ENCODE measurements around the gene RASGEF1C.

The RASGEF1C gene

GRCh38 chr5:180159756-180160155 is 49.3 kb downstream of the RASGEF1C start:
- DNase-seq (ENCODE audit: low read depth in 2 of 2) = no peak

DNA sequence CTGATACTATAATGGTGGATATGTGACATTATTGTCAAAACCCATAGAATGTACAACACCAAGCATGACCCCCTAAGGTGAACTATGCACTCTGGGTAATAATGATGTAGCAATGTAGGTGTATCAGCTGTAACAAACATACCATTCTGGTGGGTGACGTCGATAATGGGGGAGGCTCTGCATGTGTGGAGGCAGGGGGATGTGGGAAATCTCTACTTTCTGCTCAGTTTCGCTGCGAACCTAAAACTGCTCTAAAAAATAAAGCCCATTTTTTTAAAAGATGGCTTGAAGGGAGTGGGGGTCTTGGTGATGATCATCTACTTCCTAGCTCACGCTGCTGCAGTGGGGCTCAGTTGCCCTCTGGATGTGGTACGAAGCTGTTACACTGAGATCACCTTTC is 51.1 kb downstream of the RASGEF1C start:
- DNase-seq (ENCODE audit: low read depth in 2 of 2) = no peak

- no peak for DNase-seq (ENCODE audit: low read depth in 2 of 2)
These were observed 52.9 kb downstream of the RASGEF1C start for GRCh38 chr5:180156141-180156540.

GRCh38 chr5:180155365-180155926 is 53.6 kb downstream of the RASGEF1C start:
- no peak for DNase-seq (ENCODE audit: low read depth in 2 of 2)

DNA sequence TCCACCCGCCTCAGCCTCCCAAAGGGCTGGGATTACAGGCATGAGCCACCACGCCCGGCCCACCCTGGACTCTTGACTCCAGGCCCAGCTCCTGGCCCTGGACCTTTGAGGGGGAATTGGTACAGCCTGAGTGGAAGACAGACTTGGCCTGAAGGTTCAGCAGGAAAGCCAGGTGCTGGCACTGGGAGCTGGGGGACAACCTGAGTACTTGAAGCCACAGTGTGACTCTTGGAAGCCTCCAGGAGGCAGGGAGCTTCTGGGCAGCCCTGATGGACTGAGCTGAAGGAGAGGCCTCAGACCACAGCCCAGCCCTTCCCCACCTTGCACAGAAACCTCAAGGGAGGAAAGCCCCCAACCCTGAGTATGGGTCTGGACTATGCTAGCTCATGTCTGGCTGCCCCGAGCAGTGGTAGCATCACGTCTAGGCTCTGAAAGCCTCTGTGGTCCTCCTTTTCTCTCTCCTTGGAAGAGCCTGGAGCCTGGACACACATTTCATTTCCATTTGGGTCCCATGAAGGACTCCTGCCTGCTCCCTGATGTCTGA is 54.1 kb downstream of the RASGEF1C start:
- DNase-seq (ENCODE audit: low read depth in 2 of 2) = no peak

- no peak for DNase-seq (ENCODE audit: low read depth in 2 of 2)
These were observed 55.0 kb downstream of the RASGEF1C start for GRCh38 chr5:180153991-180154390.

DNA sequence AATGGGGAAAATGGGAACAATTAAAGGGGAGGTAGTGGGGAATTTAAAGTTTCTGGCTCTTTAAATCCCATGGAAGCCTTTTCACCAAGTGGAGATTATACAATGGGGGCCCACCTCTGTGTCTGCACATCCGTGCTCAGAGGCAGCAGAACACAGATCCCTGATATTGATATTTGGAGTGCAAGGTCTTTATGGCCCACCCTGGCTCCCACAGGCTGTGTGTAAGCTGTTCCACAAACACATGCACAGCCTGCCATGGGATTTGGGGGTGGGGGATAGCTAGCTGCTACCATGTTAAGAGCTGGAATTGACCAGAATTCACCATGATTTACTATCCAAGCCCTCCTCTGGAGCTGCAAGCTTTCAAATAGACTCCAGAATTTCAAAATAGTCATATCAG is 55.9 kb downstream of the RASGEF1C start:
- DNase-seq (ENCODE audit: low read depth in 2 of 2) = no peak

DNA sequence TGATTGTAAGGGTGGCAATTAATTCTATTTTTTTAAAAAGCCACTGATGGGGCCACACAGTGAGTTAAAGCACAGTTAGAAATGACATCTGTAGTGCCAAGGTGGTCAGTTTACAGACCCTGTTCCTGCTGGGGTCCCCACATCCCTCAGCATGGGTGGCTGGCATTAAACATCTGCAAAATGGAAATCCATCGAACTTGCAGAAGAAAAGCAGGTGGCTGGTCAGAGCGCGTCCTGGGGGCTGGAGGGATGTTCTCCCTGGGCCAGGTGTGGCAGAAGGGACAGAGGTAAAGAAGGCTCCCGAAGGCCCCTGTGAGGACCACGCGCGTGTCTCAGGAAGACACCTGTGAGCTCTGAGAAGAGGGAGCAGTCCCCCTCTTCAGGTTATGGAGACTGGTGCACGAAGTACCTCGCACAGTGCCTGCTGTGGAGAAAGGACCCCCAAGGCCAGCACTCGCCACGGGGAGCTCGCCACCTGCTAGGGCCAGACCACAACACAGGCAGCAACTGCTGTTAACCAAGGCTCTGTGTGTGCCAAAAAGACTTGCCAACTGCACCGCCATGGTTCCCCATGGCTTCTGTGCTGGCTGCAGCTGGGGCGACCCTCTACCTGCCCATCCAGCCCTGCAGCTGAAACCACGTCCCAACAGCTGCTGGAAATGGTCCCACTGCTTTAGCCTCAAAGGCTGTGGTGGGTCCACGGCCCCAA is 65.2 kb downstream of the RASGEF1C start:
- no peak for DNase-seq (ENCODE audit: low read depth in 2 of 2)

DNA sequence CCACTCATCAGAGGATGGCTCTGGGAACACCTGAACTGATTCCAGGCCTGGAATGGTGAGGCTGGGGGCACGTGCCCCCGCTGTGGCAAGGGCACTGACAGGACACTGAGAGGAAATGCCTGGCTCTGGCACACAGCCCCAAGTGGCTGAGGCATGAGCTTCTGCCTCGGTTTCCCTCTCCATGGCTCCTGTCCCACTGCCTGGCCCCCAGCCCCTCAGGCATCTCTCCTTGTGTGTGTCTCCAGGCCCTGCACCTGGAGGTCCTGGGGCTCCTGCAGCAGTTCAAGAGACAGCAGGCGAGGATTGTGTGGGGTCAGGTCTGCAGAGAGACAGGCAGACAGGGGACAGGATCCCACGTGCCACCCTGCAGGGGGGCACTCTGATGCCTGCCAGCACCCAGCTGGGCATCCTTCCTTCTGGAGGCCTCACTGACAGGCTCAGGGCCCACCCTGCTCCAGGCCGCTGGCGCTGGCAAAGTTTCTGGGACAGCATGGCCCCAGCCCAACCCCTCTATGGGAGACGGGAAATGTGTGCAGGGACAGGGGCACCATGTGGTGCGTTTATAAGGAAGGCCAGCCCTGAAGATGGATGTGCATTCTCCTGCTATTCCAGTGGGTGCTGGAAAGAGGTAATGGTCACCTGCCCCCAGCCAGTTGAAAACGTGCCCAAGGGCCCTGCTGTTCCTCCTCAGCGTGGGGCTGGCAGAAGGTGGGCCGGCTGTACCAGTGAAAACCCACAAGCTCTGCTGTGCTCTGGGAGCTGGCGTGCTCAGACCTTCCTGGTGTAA is 66.0 kb downstream of the RASGEF1C start:
- DNase-seq (ENCODE audit: low read depth in 2 of 2) = no peak

- no peak for DNase-seq (ENCODE audit: low read depth in 2 of 2)
These were observed 66.8 kb downstream of the RASGEF1C start for GRCh38 chr5:180142021-180142765.

DNA sequence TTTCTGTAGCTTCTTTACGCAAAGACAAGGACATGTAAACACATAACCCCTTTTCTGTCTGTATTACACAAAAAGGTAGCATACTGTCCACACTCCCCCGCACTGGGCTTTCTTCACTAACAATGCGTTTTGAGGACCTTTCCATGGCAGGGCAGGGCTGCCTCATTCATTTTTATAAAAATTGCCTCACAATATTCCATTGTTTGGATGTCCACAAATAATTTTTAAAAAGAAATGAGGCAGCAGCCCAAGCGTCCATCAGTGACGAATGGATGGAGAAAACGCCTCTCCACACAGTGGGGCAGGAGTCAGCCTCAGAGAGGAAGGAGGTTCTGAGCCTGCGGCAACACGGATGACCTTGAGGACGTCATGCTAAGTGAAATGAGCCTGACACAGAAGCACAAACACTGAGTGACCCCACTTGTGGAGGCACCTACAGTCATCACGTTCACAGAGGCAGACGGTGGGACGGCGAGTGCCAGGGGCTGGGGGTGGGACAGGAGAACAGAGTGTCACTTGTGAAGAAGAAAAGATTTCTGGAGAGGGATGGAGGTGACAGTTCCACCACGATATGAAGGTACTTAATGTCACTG is 67.8 kb downstream of the RASGEF1C start:
- no peak for DNase-seq (ENCODE audit: low read depth in 2 of 2)

DNA sequence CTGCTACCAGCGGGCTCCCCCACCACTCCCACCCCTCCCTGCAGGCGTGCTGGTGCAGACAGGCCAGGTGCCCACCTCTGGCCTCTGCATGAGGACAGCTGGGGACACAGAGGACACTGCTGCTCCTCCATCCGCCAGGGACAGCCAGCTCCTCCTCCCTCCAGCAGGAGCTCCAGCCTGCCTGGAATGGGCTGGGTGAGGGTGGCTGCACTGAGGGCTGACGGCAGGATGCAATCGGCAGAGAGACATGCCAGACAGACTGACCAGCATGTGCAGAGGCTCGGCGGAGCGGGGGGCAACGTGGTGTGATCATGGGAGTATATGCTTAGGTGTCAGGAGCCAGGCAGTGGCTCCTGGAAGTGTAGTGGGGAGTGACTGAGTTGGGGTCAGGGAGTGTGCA is 68.4 kb downstream of the RASGEF1C start:
- DNase-seq (ENCODE audit: low read depth in 2 of 2) = no peak

DNA sequence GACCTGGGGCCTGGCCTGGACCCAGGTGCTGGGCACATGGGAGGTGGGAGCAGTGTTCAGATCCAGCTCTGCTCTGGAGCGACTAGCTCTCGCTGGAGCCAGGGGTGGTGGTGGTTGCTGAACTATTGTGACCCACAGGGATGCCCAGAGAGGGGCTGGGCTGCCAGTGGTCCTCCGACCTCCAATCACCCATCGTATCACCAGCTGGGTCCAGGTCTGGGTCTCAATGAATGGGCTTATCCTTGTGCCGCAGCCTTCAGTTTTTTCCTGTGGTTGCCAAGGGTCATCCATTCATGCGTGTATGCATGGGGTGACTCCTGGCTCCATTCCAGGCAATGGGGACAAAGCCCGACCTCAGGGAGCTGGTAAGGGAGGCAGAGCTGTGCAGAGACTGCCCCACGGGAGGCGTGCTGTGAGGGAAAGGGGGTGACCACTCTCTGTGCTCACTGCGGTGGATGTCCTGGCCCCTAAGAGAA is 68.9 kb downstream of the RASGEF1C start:
- DNase-seq (ENCODE audit: low read depth in 2 of 2) = no peak

- no peak for DNase-seq (ENCODE audit: low read depth in 2 of 2)
These were observed 69.3 kb downstream of the RASGEF1C start for GRCh38 chr5:180139731-180140055.

DNA sequence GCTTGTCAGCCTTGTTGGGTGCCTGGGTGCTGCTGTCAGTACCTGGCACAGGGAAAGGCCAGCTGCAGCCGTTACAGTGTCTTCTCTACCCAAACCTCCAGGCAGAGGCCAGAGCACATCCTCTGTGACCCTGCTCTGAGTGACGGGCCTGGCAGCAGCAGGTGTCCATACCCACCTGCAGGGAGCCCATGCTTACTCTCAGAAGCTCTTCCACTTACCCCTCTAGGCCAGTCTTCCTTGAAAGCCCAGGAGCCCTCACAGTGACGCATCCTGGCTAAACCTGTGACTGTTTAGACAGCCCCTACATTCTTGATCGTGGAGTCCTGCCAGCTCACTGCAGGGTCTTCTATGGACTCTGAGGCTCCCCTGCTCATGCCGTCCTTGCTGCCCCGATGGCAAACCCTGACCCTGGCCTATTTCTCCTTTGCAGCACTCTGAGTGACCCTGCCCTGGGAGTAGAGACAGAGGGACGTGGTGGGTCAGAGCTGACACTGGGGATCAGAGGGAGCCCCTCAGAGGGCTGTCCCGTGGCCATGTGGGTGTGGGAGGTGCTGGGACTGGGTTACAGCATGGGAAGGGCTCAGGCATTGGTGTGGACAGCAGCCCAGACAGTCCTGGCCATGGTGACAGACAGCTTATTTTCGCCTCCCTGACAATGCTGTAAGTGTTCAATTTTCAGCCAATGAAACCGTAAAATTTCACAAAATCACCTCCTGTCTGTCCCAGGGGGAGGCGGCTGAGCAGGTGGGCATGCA is 69.9 kb downstream of the RASGEF1C start:
- DNase-seq (ENCODE audit: low read depth in 2 of 2) = no peak

DNA sequence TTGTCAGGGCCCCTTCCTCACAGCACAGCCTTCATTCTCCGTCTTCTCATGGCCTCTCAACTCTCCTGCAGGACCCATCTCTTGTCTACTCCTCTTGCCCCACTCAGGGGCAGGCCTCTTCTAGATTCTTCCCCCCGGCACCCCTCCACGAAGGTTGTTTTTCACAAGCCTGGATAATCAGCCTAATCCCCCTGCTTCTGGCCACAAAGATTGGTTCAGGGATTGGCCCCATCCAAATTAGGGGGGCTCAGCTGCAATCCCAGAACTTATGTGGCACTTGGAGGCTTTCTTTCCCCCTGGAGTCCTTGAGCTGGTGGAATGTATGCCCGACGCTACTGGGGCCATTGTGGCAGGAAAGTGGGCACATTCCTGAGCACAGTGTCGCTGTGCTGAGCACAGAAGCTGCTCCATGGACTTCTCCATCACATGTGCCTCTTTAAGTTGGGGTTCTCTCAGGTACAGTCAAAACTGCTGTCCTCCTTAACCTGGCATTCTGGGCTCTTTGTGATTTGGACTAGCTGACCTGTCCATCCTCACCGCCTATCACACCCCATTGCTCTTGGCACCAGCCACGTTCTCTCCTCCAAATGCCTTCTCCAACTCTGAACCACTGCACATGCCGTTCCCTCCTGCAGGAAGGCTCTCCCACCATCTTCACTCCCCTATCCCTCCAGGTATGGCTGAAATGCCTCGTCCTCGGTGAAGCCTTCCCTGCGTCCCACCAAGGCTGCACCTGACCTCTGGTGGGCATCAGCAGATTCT is 70.6 kb downstream of the RASGEF1C start:
- DNase-seq (ENCODE audit: low read depth in 2 of 2) = no peak

GRCh38 chr5:180137401-180138213 is 71.4 kb downstream of the RASGEF1C start:
- DNase-seq (ENCODE audit: low read depth in 2 of 2) = no peak

GRCh38 chr5:180136630-180137381 is 72.2 kb downstream of the RASGEF1C start:
- DNase-seq (ENCODE audit: low read depth in 2 of 2) = no peak
